ENCODE measurements around the gene DUSP22.

DUSP22 gene

DNA sequence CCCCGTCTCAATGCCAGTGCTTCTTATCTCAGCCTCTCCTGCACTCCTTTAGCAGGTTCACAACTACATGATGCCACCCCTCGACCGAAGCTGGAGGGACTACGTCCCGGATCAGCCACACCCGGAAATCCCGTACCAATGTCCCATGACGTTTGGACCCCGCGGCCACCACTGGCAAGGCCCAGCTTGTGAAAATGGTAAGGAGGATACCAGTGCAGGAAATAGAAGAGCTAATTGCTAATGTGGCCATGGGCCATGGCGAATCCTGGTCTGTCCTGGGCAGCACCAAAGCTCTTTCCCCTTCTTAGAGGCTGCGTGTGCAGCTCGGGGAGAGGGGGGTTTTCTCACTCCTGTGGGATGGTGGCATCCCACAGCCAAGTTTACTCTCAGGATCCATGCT lies 104.8 kb downstream of the DUSP22 start:
- no peak overlapping the region for H3K4me3 ChIP-seq (ENCODE audit: low read depth, low read length)
- no peak for DNase-seq (ENCODE audit: low read depth, low spot score)
- TF ChIP-seq CTCF (IDR thresholded peaks at IDR 0.05; ENCODE audit: insufficient read depth, low read length, missing control alignments) = no peak
- CTCF ChIA-PET = no interaction called here
- POLR2A ChIA-PET = no interaction called here

DNA sequence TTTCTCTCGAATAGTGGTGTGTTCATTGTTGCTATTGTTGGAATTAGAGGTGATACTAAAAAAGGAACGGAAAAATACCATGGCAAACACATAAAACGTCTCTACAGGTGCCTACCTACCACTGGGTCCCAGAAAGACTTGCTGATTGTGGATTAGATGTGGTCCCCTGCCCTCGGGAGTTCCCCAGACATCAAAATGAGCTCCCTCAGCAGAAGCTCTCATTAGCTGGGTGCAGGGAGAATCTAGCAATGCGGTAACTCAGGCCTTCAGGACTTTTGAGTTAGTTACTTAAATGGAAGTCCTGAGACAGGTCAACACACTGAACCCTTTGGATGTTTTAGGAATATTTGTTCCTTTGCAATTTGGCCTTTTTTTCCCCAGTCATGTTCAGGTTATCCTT lies 105.3 kb downstream of the DUSP22 start:
- no peak for TF ChIP-seq CTCF (IDR thresholded peaks at IDR 0.05; ENCODE audit: insufficient read depth, low read length, missing control alignments)
- CTCF ChIA-PET = no interaction called here
- no peak for DNase-seq (ENCODE audit: low read depth, low spot score)
- H3K4me3 ChIP-seq (ENCODE audit: low read depth, low read length) = no peak overlapping the region
- POLR2A ChIA-PET = no interaction called here

DNA sequence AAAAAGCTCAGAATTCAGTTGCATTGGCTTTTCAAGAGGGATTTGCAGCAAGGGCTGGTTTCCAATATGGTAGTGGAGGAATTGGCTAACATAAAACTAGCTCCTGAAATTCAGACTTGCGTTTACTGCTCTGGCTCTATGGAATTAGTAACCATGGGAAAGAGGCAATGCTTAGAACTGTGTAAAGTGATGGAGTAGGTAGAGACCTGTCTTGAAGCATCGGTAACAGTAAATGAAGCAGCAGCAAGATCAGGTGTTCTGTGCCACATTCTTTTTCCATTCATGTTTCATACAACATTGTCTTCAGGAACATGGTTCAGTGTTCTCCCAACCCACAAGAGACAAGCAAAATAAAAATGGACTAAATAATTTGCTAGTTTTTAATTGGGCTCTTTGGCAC lies 105.8 kb downstream of the DUSP22 start:
- POLR2A ChIA-PET = no interaction called here
- CTCF ChIA-PET = no interaction called here
- DNase-seq (ENCODE audit: low read depth, low spot score) = no peak
- no peak overlapping the region for H3K4me3 ChIP-seq (ENCODE audit: low read depth, low read length)
- no peak for TF ChIP-seq CTCF (IDR thresholded peaks at IDR 0.05; ENCODE audit: insufficient read depth, low read length, missing control alignments)

DNA sequence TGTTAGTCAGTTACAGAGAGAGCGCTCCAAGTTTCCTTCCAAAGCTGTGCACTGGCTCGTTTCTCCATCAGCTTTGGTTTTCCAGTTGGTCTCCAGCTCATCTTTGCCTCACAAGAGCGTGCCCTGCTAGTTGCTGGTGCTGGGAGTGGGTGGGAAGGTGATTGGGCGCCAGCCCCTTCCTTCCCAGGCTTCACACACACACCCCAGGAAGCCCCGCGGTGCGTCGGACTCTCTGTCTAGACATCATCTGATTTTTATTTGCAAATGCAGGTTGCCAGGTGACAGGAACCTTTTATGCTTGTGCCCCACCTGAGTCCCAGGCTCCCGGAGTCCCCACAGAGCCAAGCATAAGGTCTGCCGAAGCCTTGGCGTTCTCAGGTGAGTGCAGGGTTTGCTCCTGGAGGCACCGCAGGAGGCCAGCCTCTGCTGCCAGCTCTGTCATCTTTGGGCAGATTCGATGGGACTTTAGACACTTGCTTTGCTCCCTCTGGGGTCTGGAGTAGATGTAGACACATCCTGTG lies 106.3 kb downstream of the DUSP22 start:
- TF ChIP-seq CTCF (IDR thresholded peaks at IDR 0.05; ENCODE audit: insufficient read depth, low read length, missing control alignments) = no peak
- no peak for DNase-seq (ENCODE audit: low read depth, low spot score)
- CTCF ChIA-PET = no interaction called here
- H3K4me3 ChIP-seq (ENCODE audit: low read depth, low read length) = no peak overlapping the region
- POLR2A ChIA-PET = no interaction called here

- TF ChIP-seq CTCF (IDR thresholded peaks at IDR 0.05; ENCODE audit: insufficient read depth, low read length, missing control alignments) = no peak
- DNase-seq (ENCODE audit: low read depth, low spot score) = no peak
- no peak overlapping the region for H3K4me3 ChIP-seq (ENCODE audit: low read depth, low read length)
- ChIA-PET POLR2A (no interaction called here), CTCF (no interaction called here)
Measured at GRCh38 chr6:399785-400534, 107.7 kb downstream of the DUSP22 start.

GRCh38 chr6:400815-401214 lies 108.5 kb downstream of the DUSP22 start:
- DNase-seq (ENCODE audit: low read depth, low spot score) = no peak
- no peak overlapping the region for H3K4me3 ChIP-seq (ENCODE audit: low read depth, low read length)
- CTCF ChIA-PET = no interaction called here
- no peak for TF ChIP-seq CTCF (IDR thresholded peaks at IDR 0.05; ENCODE audit: insufficient read depth, low read length, missing control alignments)
- POLR2A ChIA-PET = no interaction called here

All from AG04449 (cell line).